Caco-2 (cell line): ENCODE measurements around the gene ARHGEF38. TPM values are rescaled to one million over a fixed set of nuclear protein-coding genes. Genes with fewer than 3 reads are reported as not detected.

Experiments used
- BruUV-seq: library from RNA; stranded (reverse); fragments of 400-500 nt; replicated peaks from 2 replicates; lab custom pipeline; 2021; lab: Mats Ljungman, UMichigan
- CTCF ChIA-PET: fragments of 300-600 bp; sonication (Branson Sonifier 250); formaldehyde crosslinking; loops from one replicate; lab custom pipeline; 2022; ENCODE audit warnings: antibody characterized with exemption; lab: Charles Lee
- POLR2A ChIA-PET: fragments of 300-600 bp; sonication (Branson Sonifier 250); formaldehyde crosslinking; loops from one replicate; lab custom pipeline; 2022; ENCODE audit warnings: antibody characterized with exemption; lab: Charles Lee
- DNase-seq, 2 experiments: peaks; one replicate each; pipeline versions ENCODE4 v3.0.0 to v3.0.0-alpha.2; 2020 to 2022
- H3K27me3 ChIP-seq: replicated peaks from 2 replicates; pipeline ENCODE4 v1.6.0; 2011; ENCODE audit warnings: low read length; ENCODE audit not compliant: control insufficient read depth, insufficient read depth
- H3K36me3 ChIP-seq: 2 replicates; pipeline ENCODE4 v1.5.1; 2011; ENCODE audit warnings: low read length; ENCODE audit not compliant: control insufficient read depth, insufficient read depth
- H3K4me1 ChIP-seq: fragments of 250-450 bp; sonication (Bioruptor Pico); 2 replicates; pipeline ENCODE4 v1.5.1; 2020; ENCODE audit warnings: mild to moderate bottlenecking
- H3K4me3 ChIP-seq: 2 replicates; pipeline ENCODE4 v1.5.1; 2011; ENCODE audit warnings: low read depth, mild to moderate bottlenecking, control low read depth, low read length
- H3K9me3 ChIP-seq: fragments of 250-450 bp; sonication (Bioruptor Pico); 2 replicates; pipeline ENCODE4 v1.5.1; 2020; ENCODE audit warnings: mild to moderate bottlenecking, moderate library complexity
- H3K27ac Mint-ChIP-seq: one replicate; pipeline ENCODE4 v1.8.0; 2022; ENCODE audit warnings: mixed read lengths; ENCODE audit not compliant: unreplicated experiment
- H3K27me3 Mint-ChIP-seq: one replicate; pipeline ENCODE4 v1.8.0; 2022; ENCODE audit warnings: mixed read lengths; ENCODE audit not compliant: insufficient read depth, unreplicated experiment
- H3K36me3 Mint-ChIP-seq: one replicate; pipeline ENCODE4 v1.8.0; 2022; ENCODE audit warnings: mild to moderate bottlenecking, mixed read lengths; ENCODE audit not compliant: insufficient read depth, unreplicated experiment
- H3K4me1 Mint-ChIP-seq: one replicate; pipeline ENCODE4 v1.8.0; 2022; ENCODE audit warnings: low read depth, mixed read lengths; ENCODE audit not compliant: unreplicated experiment
- H3K4me3 Mint-ChIP-seq: one replicate; pipeline ENCODE4 v1.8.0; 2022; ENCODE audit warnings: mild to moderate bottlenecking, moderate library complexity, mixed read lengths; ENCODE audit not compliant: unreplicated experiment
- H3K9me3 Mint-ChIP-seq: one replicate; pipeline ENCODE4 v1.8.0; 2022; ENCODE audit warnings: mixed read lengths; ENCODE audit not compliant: unreplicated experiment
- intact Hi-C: fragments of 100-400 bp; cut with micrococcal nuclease; formaldehyde crosslinking; loops from one replicate; pipeline ENCODE4 v1.10.0; 2022; ENCODE audit not compliant: unreplicated experiment
- total RNA-seq: library from RNA; stranded (reverse); gene quantifications from 2 replicates; pipeline ENCODE4 v1.2.3, GENCODE V29; 2022
- TF ChIP-seq, protein P1 (sequence below), 2 experiments: fragments of 200-600 bp in 1 of 2; IDR thresholded peaks; 1 replicate in 1 of 2; 2 replicates in 1 of 2; pipeline versions ENCODE4 v1.5.1 to v1.8.0; 2011 to 2022; ENCODE audit warnings: antibody characterized with exemption in 1 of 2, control low read depth in 1 of 2, inconsistent platforms in 1 of 2, low read depth in 1 of 2, low read length in 1 of 2, mild to moderate bottlenecking in 1 of 2, moderate library complexity in 1 of 2; ENCODE audit not compliant: insufficient read depth in 1 of 2, severe bottlenecking in 1 of 2, unreplicated experiment in 1 of 2

Gene ARHGEF38
- total RNA-seq, 1 experiment from 2014 or later: 3.5 TPM

DNA sequence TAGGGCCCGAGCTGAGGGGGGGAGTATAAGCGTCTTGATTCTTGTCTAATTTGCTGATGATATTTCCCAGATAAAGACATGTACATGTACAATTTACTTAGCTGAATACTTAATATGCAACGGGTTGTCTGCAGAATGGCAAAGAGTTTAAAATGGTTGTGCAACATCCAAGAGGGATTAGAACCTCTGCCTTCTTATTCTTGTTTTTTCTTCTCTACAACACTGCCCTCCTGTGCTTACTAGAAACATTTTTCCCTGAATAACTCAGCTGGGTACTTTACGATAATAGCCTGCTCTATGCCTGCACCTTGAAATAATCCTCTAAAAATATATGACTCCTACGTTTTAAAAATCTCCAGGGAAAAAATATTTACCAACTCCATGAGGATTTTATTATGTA, 114.3 kb downstream of the ARHGEF38 start:
- Mint-ChIP-seq H3K4me1 (no peaks in the 10 kb centered on the region), H3K4me3 (no peak overlapping the region), H3K9me3 (no peaks in the 10 kb centered on the region), H3K27ac (no peak overlapping the region), H3K27me3 (no peaks in the 10 kb centered on the region), H3K36me3 (no peaks in the 10 kb centered on the region)
- intact Hi-C loops: loop anchor here (1.0 kb wide), 3 partner anchors 145 to 525 kb away; no protein-coding TSS in a partner anchor
- TF ChIP-seq, protein P1, sequence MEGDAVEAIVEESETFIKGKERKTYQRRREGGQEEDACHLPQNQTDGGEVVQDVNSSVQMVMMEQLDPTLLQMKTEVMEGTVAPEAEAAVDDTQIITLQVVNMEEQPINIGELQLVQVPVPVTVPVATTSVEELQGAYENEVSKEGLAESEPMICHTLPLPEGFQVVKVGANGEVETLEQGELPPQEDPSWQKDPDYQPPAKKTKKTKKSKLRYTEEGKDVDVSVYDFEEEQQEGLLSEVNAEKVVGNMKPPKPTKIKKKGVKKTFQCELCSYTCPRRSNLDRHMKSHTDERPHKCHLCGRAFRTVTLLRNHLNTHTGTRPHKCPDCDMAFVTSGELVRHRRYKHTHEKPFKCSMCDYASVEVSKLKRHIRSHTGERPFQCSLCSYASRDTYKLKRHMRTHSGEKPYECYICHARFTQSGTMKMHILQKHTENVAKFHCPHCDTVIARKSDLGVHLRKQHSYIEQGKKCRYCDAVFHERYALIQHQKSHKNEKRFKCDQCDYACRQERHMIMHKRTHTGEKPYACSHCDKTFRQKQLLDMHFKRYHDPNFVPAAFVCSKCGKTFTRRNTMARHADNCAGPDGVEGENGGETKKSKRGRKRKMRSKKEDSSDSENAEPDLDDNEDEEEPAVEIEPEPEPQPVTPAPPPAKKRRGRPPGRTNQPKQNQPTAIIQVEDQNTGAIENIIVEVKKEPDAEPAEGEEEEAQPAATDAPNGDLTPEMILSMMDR (IDR thresholded peaks at IDR 0.05; ENCODE audit: insufficient read depth in 1 of 2, low read depth in 1 of 2, low read length in 1 of 2, severe bottlenecking in 1 of 2, unreplicated experiment in 1 of 2): peak; percentile 40 to 41
- Histone ChIP-seq H3K4me1 (no peaks in the 10 kb centered on the region), H3K9me3 (no peaks in the 10 kb centered on the region), H3K36me3 (no peaks in the 10 kb centered on the region), H3K27me3 (no peaks in the 10 kb centered on the region), H3K4me3 (no peak overlapping the region)
- POLR2A ChIA-PET: no interaction called here
- no TSS peak for BruUV-seq
- CTCF ChIA-PET: interaction anchor here (0.8 to 3.4 kb wide), 4 partner anchors 146 to 481 kb away, joined by 3 to 19 read pairs (median 4); partner anchors contain the start of gene PPA2
- DNase-seq: peak in 1 of 2 experiments; percentile 22

DNA sequence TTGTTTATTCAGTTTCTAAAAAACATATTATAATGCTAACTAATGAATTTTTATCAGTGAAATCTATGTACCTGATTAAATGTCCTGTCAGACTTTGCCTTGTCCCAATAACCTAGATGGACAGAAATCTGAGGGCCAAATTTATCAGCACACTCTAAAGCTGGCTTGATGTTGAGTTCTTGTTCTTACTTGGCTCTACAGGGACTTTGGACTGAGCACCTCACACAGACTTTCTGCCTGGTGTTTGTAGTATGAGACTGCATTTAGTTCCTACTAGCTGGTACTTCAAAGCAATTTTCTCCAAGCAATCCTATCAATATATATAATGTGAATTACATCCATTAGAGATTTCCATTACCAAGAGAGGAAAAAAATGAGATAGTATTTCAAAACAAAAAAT, 118.3 kb downstream of the ARHGEF38 start:
- Histone ChIP-seq H3K4me1 (no peaks in the 10 kb centered on the region), H3K27me3 (no peaks in the 10 kb centered on the region), H3K9me3 (no peaks in the 10 kb centered on the region), H3K4me3 (no peak overlapping the region), H3K36me3 (no peaks in the 10 kb centered on the region)
- H3K27ac Mint-ChIP-seq: no peak overlapping the region
- ChIA-PET POLR2A (no interaction called here), CTCF (no interaction called here)
- TF ChIP-seq, protein P1 (IDR thresholded peaks at IDR 0.05; ENCODE audit: insufficient read depth in 1 of 2, low read depth in 1 of 2, low read length in 1 of 2, severe bottlenecking in 1 of 2, unreplicated experiment in 1 of 2): no peak
- intact Hi-C loops: no loop called here
- H3K4me3 Mint-ChIP-seq: no peak overlapping the region
- H3K36me3 Mint-ChIP-seq: no peaks in the 10 kb centered on the region
- no peaks in the 10 kb centered on the region for H3K27me3 Mint-ChIP-seq
- H3K4me1 Mint-ChIP-seq: no peaks in the 10 kb centered on the region
- H3K9me3 Mint-ChIP-seq: no peaks in the 10 kb centered on the region
- no TSS peak for BruUV-seq
- DNase-seq: no peak

DNA sequence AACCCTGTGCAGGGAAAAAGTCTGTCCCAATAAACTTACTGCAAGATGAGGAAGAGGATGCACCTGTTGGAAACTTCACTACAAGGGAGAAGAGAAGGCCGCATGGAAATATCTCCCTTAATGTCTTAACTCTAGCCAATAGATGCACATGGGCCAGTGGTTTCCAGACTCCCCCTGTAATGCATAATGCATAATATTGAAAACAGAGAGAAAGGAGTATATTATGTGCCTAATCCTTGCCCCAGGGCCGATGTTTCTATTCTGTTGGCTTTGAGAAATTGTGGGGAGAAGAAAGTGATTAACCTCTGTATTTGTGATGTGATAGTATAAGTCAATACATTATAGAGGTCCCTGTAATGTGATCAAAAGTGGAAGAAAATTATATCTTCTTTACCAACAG, 118.9 kb downstream of the ARHGEF38 start:
- Mint-ChIP-seq H3K4me3 (no peak overlapping the region), H3K27me3 (no peaks in the 10 kb centered on the region), H3K27ac (no peak overlapping the region), H3K9me3 (no peaks in the 10 kb centered on the region), H3K4me1 (no peaks in the 10 kb centered on the region), H3K36me3 (no peaks in the 10 kb centered on the region)
- ChIA-PET POLR2A (no interaction called here), CTCF (no interaction called here)
- Histone ChIP-seq H3K4me1 (no peaks in the 10 kb centered on the region), H3K27me3 (no peaks in the 10 kb centered on the region), H3K4me3 (no peak overlapping the region), H3K9me3 (no peaks in the 10 kb centered on the region), H3K36me3 (no peaks in the 10 kb centered on the region)
- intact Hi-C loops: no loop called here
- TF ChIP-seq, protein P1 (IDR thresholded peaks at IDR 0.05; ENCODE audit: insufficient read depth in 1 of 2, low read depth in 1 of 2, low read length in 1 of 2, severe bottlenecking in 1 of 2, unreplicated experiment in 1 of 2): no peak
- DNase-seq: no peak
- no TSS peak for BruUV-seq
